GM23338 (cell line): ENCODE results near the gene GPR3. TPM values are rescaled to one million over a fixed set of nuclear protein-coding genes. Genes with fewer than 3 reads are reported as not detected.

ENCODE experiments used
- ATAC-seq: fragments of 200-7000 bp; cut with Tn5 transposase; 3 replicates; pipeline ENCODE4 v1.9.1; 2020
- DNase-seq: peaks from one replicate; pipeline ENCODE4 v3.0.0-alpha.2; 2015; ENCODE audit warnings: low spot score
- H2AFZ ChIP-seq: fragments of 200-600 bp; sonication (generic); 2 replicates; pipeline ENCODE4 v1.8.0; 2016; ENCODE audit warnings: antibody characterized with exemption, mild to moderate bottlenecking, moderate library complexity
- H3F3A ChIP-seq: fragments of 200-600 bp; sonication (generic); replicated peaks from 2 replicates; pipeline ENCODE4 v1.8.0; 2017; ENCODE audit warnings: antibody characterized with exemption, mixed run types, low read depth
- H3K27ac ChIP-seq: fragments of 200-600 bp; sonication (generic); 2 replicates; pipeline ENCODE4 v1.6.1; 2016; ENCODE audit warnings: low read depth
- H3K27me3 ChIP-seq: fragments of 200-600 bp; sonication (generic); 2 replicates; pipeline ENCODE4 v1.8.0; 2016; ENCODE audit warnings: mild to moderate bottlenecking, mixed run types, moderate library complexity; ENCODE audit not compliant: insufficient read depth
- H3K36me3 ChIP-seq: fragments of 200-600 bp; sonication (generic); 2 replicates; pipeline ENCODE4 v1.8.0; 2016; ENCODE audit warnings: mild to moderate bottlenecking; ENCODE audit not compliant: insufficient read depth
- H3K4me1 ChIP-seq: fragments of 200-600 bp; sonication (generic); 2 replicates; pipeline ENCODE4 v1.8.0; 2016; ENCODE audit warnings: mild to moderate bottlenecking, moderate library complexity; ENCODE audit not compliant: insufficient read depth
- H3K4me2 ChIP-seq: fragments of 200-600 bp; sonication (generic); 2 replicates; pipeline ENCODE4 v1.7.1; 2017; ENCODE audit warnings: mixed run types
- H3K4me3 ChIP-seq: fragments of 200-600 bp; sonication (generic); 2 replicates; pipeline ENCODE4 v1.6.1; 2016; ENCODE audit warnings: mixed run types
- H3K79me2 ChIP-seq: fragments of 200-600 bp; sonication (generic); replicated peaks from 2 replicates; pipeline ENCODE4 v1.8.0; 2017; ENCODE audit warnings: mild to moderate bottlenecking; ENCODE audit not compliant: insufficient read depth
- H3K9me2 ChIP-seq: fragments of 200-600 bp; sonication (generic); 2 replicates; pipeline ENCODE4 v1.8.0; 2017; ENCODE audit not compliant: insufficient read depth
- H4K20me1 ChIP-seq: fragments of 200-600 bp; sonication (generic); replicated peaks from 2 replicates; pipeline ENCODE4 v1.8.0; 2017; ENCODE audit warnings: mild to moderate bottlenecking; ENCODE audit not compliant: insufficient read depth
- H3K27ac Mint-ChIP-seq: 2 replicates; pipeline ENCODE4 v1.8.0; 2020; ENCODE audit warnings: inconsistent platforms, mild to moderate bottlenecking, moderate library complexity, mixed read lengths
- H3K27me3 Mint-ChIP-seq: 3 replicates; pipeline ENCODE4 v1.8.0; 2022; ENCODE audit warnings: low read depth, mild to moderate bottlenecking, moderate library complexity, mixed read lengths, inconsistent platforms; ENCODE audit not compliant: insufficient read depth, poor library complexity
- H3K36me3 Mint-ChIP-seq: 3 replicates; pipeline ENCODE4 v1.8.0; 2021; ENCODE audit warnings: low read depth, mild to moderate bottlenecking, inconsistent platforms, moderate library complexity, mixed read lengths
- H3K4me1 Mint-ChIP-seq: 3 replicates; pipeline ENCODE4 v1.8.0; 2020; ENCODE audit warnings: mild to moderate bottlenecking, inconsistent platforms, mixed read lengths
- H3K4me3 Mint-ChIP-seq: 3 replicates; pipeline ENCODE4 v1.8.0; 2021; ENCODE audit warnings: moderate library complexity, mild to moderate bottlenecking, inconsistent platforms, mixed read lengths
- H3K9me3 Mint-ChIP-seq: 3 replicates; pipeline ENCODE4 v1.8.0; 2020; ENCODE audit warnings: moderate library complexity, mild to moderate bottlenecking, inconsistent platforms, mixed read lengths
- CREB1 ChIP-seq: fragments of 250-450 bp; sonication (Bioruptor Pico); IDR thresholded peaks from 2 replicates; pipeline ENCODE4 v1.5.0; 2020; ENCODE audit warnings: low read depth, mild to moderate bottlenecking, moderate library complexity
- EZH2phosphoT487 ChIP-seq: fragments of 200-600 bp; sonication (generic); IDR thresholded peaks from one replicate; pipeline ENCODE4 v1.8.1; 2018; ENCODE audit warnings: antibody characterized with exemption; ENCODE audit not compliant: unreplicated experiment
- JUNB ChIP-seq: IDR thresholded peaks from one replicate; pipeline ENCODE4 v1.6.1; 2016; ENCODE audit warnings: antibody characterized with exemption; ENCODE audit not compliant: unreplicated experiment
- NANOG ChIP-seq: IDR thresholded peaks from 2 replicates; pipeline ENCODE4 v1.6.1; 2016; ENCODE audit warnings: antibody characterized with exemption, borderline replicate concordance
- POLR2AphosphoS5 ChIP-seq: IDR thresholded peaks from 2 replicates; pipeline ENCODE4 v1.6.1; 2016; ENCODE audit warnings: antibody characterized with exemption, low read depth
- STAT1 ChIP-seq: IDR thresholded peaks from one replicate; pipeline ENCODE4 v1.6.1; 2016; ENCODE audit warnings: antibody characterized with exemption; ENCODE audit not compliant: unreplicated experiment
- ZNF114 ChIP-seq: fragments of 250-450 bp; sonication (Bioruptor Pico); IDR thresholded peaks from 2 replicates; pipeline ENCODE4 v1.5.0; 2020; ENCODE audit warnings: mild to moderate bottlenecking, moderate library complexity
- ZNF331 ChIP-seq: fragments of 250-450 bp; sonication (Bioruptor Pico); IDR thresholded peaks from 2 replicates; pipeline ENCODE4 v1.5.0; 2020; ENCODE audit warnings: low read depth, mild to moderate bottlenecking, moderate library complexity
- polyA plus RNA-seq: library from polyadenylated mRNA; unstranded; fragments of >200 nt; fragmentation: Nextera tagmentation; extraction: Ambion mirVana; gene quantifications from 2 replicates; pipeline ENCODE4 v1.2.1, GENCODE V29; 2016
- total RNA-seq: library from RNA; depleted of rRNA; stranded (reverse); fragments of >200 nt; shearing (Covaris generic); gene quantifications from 2 replicates; pipeline ENCODE4 v1.2.3, GENCODE V29; 2014
- TF ChIP-seq, protein P1 (sequence below): IDR thresholded peaks from 2 replicates; pipeline ENCODE4 v1.6.1; 2016; ENCODE audit warnings: antibody characterized with exemption
- TF ChIP-seq, protein P2 (sequence below), 2 experiments: fragments of 200-600 bp in 1 of 2; sonication (generic) in 1 of 2; conservative IDR thresholded peaks; 2 replicates each; pipeline versions ENCODE4 v1.5.1 to v1.6.1; 2016 to 2017; ENCODE audit warnings: antibody characterized with exemption in 2 of 2, low read depth in 2 of 2, mild to moderate bottlenecking in 2 of 2, moderate library complexity in 1 of 2

The GPR3 gene
- total and polyA plus RNA-seq, 2 experiments from 2014 or later = 5.9 to 9.1 TPM

DNA sequence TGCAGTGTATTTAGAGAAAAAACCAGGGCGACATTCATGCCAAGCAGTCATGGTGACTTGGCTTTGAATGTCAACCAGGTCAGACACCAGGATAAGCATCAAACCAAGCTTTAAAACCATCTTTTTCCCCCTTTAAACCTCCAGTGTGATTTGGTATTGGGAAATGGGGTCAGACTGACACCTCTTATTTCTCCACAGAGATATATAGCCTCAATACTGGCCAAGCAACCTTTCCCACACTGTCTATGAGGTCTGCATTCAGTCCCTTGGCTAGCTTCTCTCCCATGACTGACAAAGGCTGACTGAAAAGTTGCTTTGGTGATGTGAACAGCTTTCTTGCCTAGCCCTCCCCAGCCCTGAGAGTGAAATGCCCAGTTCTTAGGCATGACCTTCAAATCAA, 21.7 kb downstream of the GPR3 start:
- peaks cover 86% of the 10 kb centered on the region for H3K36me3 Mint-ChIP-seq
- no peak overlapping the region for H3K4me3 Mint-ChIP-seq
- TF ChIP-seq JUNB (no peak), ZNF331 (CRISPR knock-in tag) (no peak), ZNF114 (CRISPR knock-in tag) (no peak), EZH2phosphoT487 (no peak)
- TF ChIP-seq, protein P1, sequence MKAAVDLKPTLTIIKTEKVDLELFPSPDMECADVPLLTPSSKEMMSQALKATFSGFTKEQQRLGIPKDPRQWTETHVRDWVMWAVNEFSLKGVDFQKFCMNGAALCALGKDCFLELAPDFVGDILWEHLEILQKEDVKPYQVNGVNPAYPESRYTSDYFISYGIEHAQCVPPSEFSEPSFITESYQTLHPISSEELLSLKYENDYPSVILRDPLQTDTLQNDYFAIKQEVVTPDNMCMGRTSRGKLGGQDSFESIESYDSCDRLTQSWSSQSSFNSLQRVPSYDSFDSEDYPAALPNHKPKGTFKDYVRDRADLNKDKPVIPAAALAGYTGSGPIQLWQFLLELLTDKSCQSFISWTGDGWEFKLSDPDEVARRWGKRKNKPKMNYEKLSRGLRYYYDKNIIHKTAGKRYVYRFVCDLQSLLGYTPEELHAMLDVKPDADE = no peak
- H3K4me3 ChIP-seq = no peak overlapping the region
- no peak overlapping the region for H3K27ac Mint-ChIP-seq
- no peak overlapping the region for H3K4me2 ChIP-seq
- H2AFZ ChIP-seq = no peak overlapping the region
- no peaks in the 10 kb centered on the region for H3K9me3 Mint-ChIP-seq
- DNase-seq (no peak), ATAC-seq (no peak)
- peaks cover 16% of the 10 kb centered on the region for H3K4me1 ChIP-seq
- no peak overlapping the region for H3K27ac ChIP-seq
- peaks cover 26% of the 10 kb centered on the region for H3K4me1 Mint-ChIP-seq
- 0 out of 2 replicates have a peak, but pooled peaks cover under 1% of the 10 kb centered on the region for H3K79me2 ChIP-seq
- no peaks in the 10 kb centered on the region for H3K9me2 ChIP-seq
- H3K27me3 ChIP-seq = no peaks in the 10 kb centered on the region
- peaks cover 33% of the 10 kb centered on the region for H3K36me3 ChIP-seq
- H4K20me1 ChIP-seq = no peaks in the 10 kb centered on the region
- H3K27me3 Mint-ChIP-seq = peaks cover 3% of the 10 kb centered on the region
- H3F3A ChIP-seq = peaks cover 4% of the 10 kb centered on the region; the same call in 1 of the 2 replicates

DNA sequence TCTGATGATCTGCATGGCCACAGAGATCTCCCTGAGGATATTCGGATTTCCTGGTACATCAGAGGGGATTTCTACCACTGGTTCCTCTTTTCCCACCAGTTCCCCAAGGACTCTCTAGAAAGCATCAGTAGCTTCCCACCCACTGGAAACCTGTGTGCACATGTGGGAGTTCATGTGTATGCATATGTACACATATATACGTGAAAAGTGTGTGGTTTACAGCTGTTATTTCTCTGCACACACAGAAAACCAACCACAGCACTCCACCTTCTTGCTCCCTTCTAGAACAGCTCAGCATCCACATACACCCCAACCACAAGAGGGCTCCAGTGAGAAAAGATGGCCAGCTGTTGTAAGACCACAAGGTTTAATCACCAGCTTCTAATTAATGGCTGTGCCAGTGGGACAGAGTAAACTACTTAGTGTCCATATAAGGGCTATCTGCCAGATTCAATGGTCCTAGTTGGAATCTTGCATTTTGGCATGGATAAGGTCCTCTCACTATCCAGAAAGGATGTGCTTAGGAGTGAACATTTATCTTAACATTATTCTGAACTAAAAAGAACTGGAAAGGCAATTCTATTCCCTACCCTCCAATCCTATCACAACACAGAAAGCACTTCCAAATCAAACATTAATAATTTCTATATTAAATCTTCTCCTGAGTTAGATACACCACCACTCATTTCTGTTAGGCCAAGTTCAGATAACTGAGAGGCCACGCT, 24.1 kb downstream of the GPR3 start:
- peak; percentile 88 for DNase-seq
- Histone ChIP-seq H3F3A (peaks cover 4% of the 10 kb centered on the region; the same call in 1 of the 2 replicates), H3K27ac (no peak overlapping the region; the same call in 1 of the 2 replicates), H3K9me2 (no peaks in the 10 kb centered on the region), H3K4me2 (no peak overlapping the region), H4K20me1 (no peaks in the 10 kb centered on the region), H2AFZ (no peak overlapping the region), H3K4me3 (no peak overlapping the region), H3K4me1 (peaks cover 28% of the 10 kb centered on the region), H3K36me3 (peaks cover 30% of the 10 kb centered on the region), H3K79me2 (peaks cover 8% of the 10 kb centered on the region), H3K27me3 (no peaks in the 10 kb centered on the region)
- H3K4me1 Mint-ChIP-seq = peaks cover 43% of the 10 kb centered on the region
- H3K27ac Mint-ChIP-seq = peak overlapping the region; percentile 63; the same call in 1 of the 2 replicates
- peak; percentile 80 for ATAC-seq
- H3K9me3 Mint-ChIP-seq = no peaks in the 10 kb centered on the region
- H3K4me3 Mint-ChIP-seq = no peak overlapping the region
- TF ChIP-seq JUNB = no peak
- TF ChIP-seq, protein P2, sequence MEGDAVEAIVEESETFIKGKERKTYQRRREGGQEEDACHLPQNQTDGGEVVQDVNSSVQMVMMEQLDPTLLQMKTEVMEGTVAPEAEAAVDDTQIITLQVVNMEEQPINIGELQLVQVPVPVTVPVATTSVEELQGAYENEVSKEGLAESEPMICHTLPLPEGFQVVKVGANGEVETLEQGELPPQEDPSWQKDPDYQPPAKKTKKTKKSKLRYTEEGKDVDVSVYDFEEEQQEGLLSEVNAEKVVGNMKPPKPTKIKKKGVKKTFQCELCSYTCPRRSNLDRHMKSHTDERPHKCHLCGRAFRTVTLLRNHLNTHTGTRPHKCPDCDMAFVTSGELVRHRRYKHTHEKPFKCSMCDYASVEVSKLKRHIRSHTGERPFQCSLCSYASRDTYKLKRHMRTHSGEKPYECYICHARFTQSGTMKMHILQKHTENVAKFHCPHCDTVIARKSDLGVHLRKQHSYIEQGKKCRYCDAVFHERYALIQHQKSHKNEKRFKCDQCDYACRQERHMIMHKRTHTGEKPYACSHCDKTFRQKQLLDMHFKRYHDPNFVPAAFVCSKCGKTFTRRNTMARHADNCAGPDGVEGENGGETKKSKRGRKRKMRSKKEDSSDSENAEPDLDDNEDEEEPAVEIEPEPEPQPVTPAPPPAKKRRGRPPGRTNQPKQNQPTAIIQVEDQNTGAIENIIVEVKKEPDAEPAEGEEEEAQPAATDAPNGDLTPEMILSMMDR (conservative IDR thresholded peaks at IDR 0.05; ENCODE audit: low read depth in 2 of 2) = peak; percentile 85 to 92
- peaks cover 65% of the 10 kb centered on the region for H3K36me3 Mint-ChIP-seq
- peaks cover 3% of the 10 kb centered on the region for H3K27me3 Mint-ChIP-seq

DNA sequence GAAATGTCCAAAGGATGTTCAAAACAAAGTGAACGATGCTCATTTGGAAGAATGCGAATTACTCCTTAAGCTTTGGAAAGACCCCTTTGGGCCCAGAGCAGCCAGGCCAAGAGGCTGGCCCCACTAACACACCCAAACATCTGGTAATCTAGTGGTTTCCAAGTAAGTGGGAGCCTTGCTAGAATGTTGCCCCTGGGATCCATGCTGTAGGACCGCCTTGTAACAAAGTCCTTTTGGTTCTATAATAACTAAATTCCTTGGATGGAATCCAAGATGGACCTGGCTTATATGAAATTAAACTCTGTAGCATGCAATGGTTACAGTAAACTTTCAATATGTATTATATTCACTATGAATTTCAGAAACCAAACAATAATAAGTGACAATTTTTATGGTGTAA, 25.3 kb downstream of the GPR3 start:
- no peak for DNase-seq
- Histone ChIP-seq H3K36me3 (peaks cover 22% of the 10 kb centered on the region), H3K79me2 (peaks cover 10% of the 10 kb centered on the region), H3K27me3 (no peaks in the 10 kb centered on the region), H3K9me2 (no peaks in the 10 kb centered on the region), H4K20me1 (no peaks in the 10 kb centered on the region), H2AFZ (no peak overlapping the region), H3K4me1 (peaks cover 28% of the 10 kb centered on the region), H3K4me2 (no peak overlapping the region), H3K27ac (peak overlapping the region; percentile 73), H3K4me3 (no peak overlapping the region), H3F3A (peaks cover 4% of the 10 kb centered on the region; the same call in 1 of the 2 replicates)
- peaks cover 2% of the 10 kb centered on the region for H3K27me3 Mint-ChIP-seq
- no peak overlapping the region for H3K4me3 Mint-ChIP-seq
- peaks cover 60% of the 10 kb centered on the region for H3K36me3 Mint-ChIP-seq
- no peak for ATAC-seq
- H3K4me1 Mint-ChIP-seq = peaks cover 48% of the 10 kb centered on the region
- no peaks in the 10 kb centered on the region for H3K9me3 Mint-ChIP-seq
- H3K27ac Mint-ChIP-seq = peak overlapping the region; percentile 95; the same call in 1 of the 2 replicates
- TF ChIP-seq, protein P2 (conservative IDR thresholded peaks at IDR 0.05; ENCODE audit: low read depth in 2 of 2) = no peak
- no peak for TF ChIP-seq POLR2AphosphoS5
- no peak for TF ChIP-seq ZNF114 (CRISPR knock-in tag)
- no peak for TF ChIP-seq JUNB
- no peak for TF ChIP-seq NANOG
- no peak for TF ChIP-seq STAT1
- TF ChIP-seq CREB1 = no peak
- no peak for TF ChIP-seq ZNF331 (CRISPR knock-in tag)
